Measurements from ENCODE around the gene GNPTAB.

- TF ChIP-seq, protein P1, sequence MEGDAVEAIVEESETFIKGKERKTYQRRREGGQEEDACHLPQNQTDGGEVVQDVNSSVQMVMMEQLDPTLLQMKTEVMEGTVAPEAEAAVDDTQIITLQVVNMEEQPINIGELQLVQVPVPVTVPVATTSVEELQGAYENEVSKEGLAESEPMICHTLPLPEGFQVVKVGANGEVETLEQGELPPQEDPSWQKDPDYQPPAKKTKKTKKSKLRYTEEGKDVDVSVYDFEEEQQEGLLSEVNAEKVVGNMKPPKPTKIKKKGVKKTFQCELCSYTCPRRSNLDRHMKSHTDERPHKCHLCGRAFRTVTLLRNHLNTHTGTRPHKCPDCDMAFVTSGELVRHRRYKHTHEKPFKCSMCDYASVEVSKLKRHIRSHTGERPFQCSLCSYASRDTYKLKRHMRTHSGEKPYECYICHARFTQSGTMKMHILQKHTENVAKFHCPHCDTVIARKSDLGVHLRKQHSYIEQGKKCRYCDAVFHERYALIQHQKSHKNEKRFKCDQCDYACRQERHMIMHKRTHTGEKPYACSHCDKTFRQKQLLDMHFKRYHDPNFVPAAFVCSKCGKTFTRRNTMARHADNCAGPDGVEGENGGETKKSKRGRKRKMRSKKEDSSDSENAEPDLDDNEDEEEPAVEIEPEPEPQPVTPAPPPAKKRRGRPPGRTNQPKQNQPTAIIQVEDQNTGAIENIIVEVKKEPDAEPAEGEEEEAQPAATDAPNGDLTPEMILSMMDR (IDR thresholded peaks at IDR 0.05): no peak
- TF ChIP-seq POLR2A (IDR thresholded peaks at IDR 0.05): no peak
Observed at GRCh38 chr12:101745481-101745880, 85.3 kb downstream of the GNPTAB start.
